Panc1 (cell line): ENCODE data around the gene TBX5. TPM values are rescaled to one million over a fixed set of nuclear protein-coding genes. Genes with fewer than 3 reads are reported as not detected.

Experiments
- ATAC-seq: fragments of 200-7000 bp; cut with Tn5 transposase; 2 replicates; pipeline ENCODE4 v1.9.1; 2020; ENCODE audit warnings: mild to moderate bottlenecking, moderate library complexity
- BruUV-seq: library from RNA; stranded (reverse); fragments of 400-500 nt; replicated peaks from 2 replicates; lab custom pipeline; 2021; lab: Mats Ljungman, UMichigan
- CTCF ChIA-PET: fragments of 300-600 bp; sonication (Branson Sonifier 250); formaldehyde crosslinking; loops from one replicate; lab custom pipeline; 2022; ENCODE audit warnings: antibody characterized with exemption; lab: Charles Lee
- POLR2A ChIA-PET: fragments of 300-600 bp; sonication (Branson Sonifier 250); formaldehyde crosslinking; loops from one replicate; lab custom pipeline; 2022; ENCODE audit warnings: antibody characterized with exemption; lab: Charles Lee
- DNase-seq: peaks from one replicate; pipeline ENCODE4 v3.0.0-alpha.2; 2010; ENCODE audit warnings: low read depth, low spot score
- H3K27ac ChIP-seq: 2 replicates; pipeline ENCODE4 v1.5.1; 2011; ENCODE audit warnings: mild to moderate bottlenecking, low read length, inconsistent platforms
- H3K27me3 ChIP-seq: fragments of 200-500 bp; sonication (Bioruptor generic); 2 replicates; pipeline ENCODE4 v1.6.0; 2014; ENCODE audit warnings: low read length, inconsistent platforms; ENCODE audit not compliant: control insufficient read depth, insufficient read depth
- H3K36me3 ChIP-seq: fragments of 200-500 bp; sonication (Bioruptor generic); 2 replicates; pipeline ENCODE4 v1.5.1; 2014; ENCODE audit warnings: inconsistent platforms, mild to moderate bottlenecking, low read length, moderate library complexity; ENCODE audit not compliant: control insufficient read depth, insufficient read depth
- H3K4me1 ChIP-seq: 2 replicates; pipeline ENCODE4 v1.5.1; 2011; ENCODE audit warnings: inconsistent platforms, mild to moderate bottlenecking, low read length, moderate library complexity; ENCODE audit not compliant: control insufficient read depth, insufficient read depth
- H3K4me3 ChIP-seq, 2 experiments: 2 replicates each; pipeline ENCODE4 v1.5.1; 2011 to 2012; ENCODE audit warnings: low read depth in 2 of 2, low read length in 2 of 2, mild to moderate bottlenecking in 2 of 2, inconsistent platforms in 1 of 2, moderate library complexity in 1 of 2
- H3K9me3 ChIP-seq: fragments of 200-500 bp; sonication (Bioruptor generic); 2 replicates; pipeline ENCODE4 v1.5.1; 2014; ENCODE audit warnings: low read depth, mild to moderate bottlenecking, inconsistent platforms, low read length, moderate library complexity; ENCODE audit not compliant: control insufficient read depth, insufficient read depth
- POLR2AphosphoS5 ChIP-seq: IDR thresholded peaks from 2 replicates; pipeline ENCODE4 v1.6.1; 2012; ENCODE audit warnings: mild to moderate bottlenecking, low read depth, low read length, moderate library complexity
- SIN3A ChIP-seq: IDR thresholded peaks from 2 replicates; pipeline ENCODE4 v1.6.1; 2012; ENCODE audit warnings: low read depth, mild to moderate bottlenecking, low read length, moderate library complexity, borderline replicate concordance; ENCODE audit not compliant: insufficient read depth
- TCF7L2 ChIP-seq: IDR thresholded peaks from 2 replicates; pipeline ENCODE4 v1.6.1; 2011; ENCODE audit warnings: mild to moderate bottlenecking, low read depth, low read length, inconsistent platforms
- in situ Hi-C: cut with HindIII; loops from 2 replicates; pipeline ENCODE4 v1.10.0; 2016; ENCODE audit warnings: low sequenced_read_pairs, low pct_unique_long_range_greater_than_20kb
- intact Hi-C: fragments of 100-400 bp; cut with micrococcal nuclease; formaldehyde crosslinking; loops from one replicate; pipeline ENCODE4 v1.10.0; 2022; ENCODE audit not compliant: unreplicated experiment
- total RNA-seq: library from RNA; stranded (reverse); gene quantifications from one replicate; pipeline ENCODE4 v1.2.1, GENCODE V29; 2021; ENCODE audit not compliant: unreplicated experiment
- TF ChIP-seq, protein P1 (sequence below): fragments of 450-650 bp; IDR thresholded peaks from 2 replicates; pipeline ENCODE4 v1.5.1; 2017; ENCODE audit warnings: mild to moderate bottlenecking
- TF ChIP-seq, protein P2 (sequence below), 2 experiments: IDR thresholded peaks; 2 replicates each; pipeline ENCODE4 v1.6.1; 2011 to 2012; ENCODE audit warnings: low read depth in 2 of 2, control low read depth in 1 of 2, low read length in 1 of 2, mild to moderate bottlenecking in 1 of 2, moderate library complexity in 1 of 2; ENCODE audit not compliant: insufficient read depth in 1 of 2

The TBX5 gene
- total RNA-seq, 1 experiment from 2014 or later: not detected

DNA sequence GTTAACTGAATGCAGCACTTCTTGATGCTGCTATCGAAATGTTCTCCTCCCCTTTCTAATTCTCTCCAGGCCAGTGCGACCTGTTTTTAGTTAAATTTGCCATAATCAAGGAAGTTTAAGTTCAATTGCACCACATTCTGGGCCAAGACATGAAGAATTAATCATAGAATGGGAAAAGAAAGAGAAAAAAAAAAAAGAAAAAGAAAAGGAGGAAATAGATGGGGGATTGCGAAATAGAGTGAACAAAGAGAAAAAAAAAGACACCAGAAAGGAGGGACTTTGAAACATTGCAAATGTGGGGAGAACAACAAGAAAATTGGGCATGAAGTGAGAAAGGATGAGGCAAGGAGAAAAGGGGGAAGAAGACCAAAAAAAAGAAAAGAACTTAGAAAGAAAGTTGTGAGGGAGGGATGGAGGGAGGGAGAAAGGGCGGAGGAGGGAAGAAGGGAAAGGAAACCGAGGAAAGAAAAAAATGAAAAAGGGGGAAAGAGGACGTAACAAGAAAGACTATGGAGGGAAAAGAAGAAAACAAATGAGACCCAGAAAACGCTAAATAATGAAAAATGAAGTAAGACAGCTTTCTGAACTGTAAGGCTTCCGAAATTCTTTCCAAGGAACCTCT is 32.8 kb upstream of the TBX5 start:
- DNase-seq (no peak), ATAC-seq (no peak)
- TF ChIP-seq, protein P1, sequence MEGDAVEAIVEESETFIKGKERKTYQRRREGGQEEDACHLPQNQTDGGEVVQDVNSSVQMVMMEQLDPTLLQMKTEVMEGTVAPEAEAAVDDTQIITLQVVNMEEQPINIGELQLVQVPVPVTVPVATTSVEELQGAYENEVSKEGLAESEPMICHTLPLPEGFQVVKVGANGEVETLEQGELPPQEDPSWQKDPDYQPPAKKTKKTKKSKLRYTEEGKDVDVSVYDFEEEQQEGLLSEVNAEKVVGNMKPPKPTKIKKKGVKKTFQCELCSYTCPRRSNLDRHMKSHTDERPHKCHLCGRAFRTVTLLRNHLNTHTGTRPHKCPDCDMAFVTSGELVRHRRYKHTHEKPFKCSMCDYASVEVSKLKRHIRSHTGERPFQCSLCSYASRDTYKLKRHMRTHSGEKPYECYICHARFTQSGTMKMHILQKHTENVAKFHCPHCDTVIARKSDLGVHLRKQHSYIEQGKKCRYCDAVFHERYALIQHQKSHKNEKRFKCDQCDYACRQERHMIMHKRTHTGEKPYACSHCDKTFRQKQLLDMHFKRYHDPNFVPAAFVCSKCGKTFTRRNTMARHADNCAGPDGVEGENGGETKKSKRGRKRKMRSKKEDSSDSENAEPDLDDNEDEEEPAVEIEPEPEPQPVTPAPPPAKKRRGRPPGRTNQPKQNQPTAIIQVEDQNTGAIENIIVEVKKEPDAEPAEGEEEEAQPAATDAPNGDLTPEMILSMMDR: no peak
- TF ChIP-seq POLR2AphosphoS5 (no peak), SIN3A (no peak), TCF7L2 (no peak)
- TF ChIP-seq, protein P2, sequence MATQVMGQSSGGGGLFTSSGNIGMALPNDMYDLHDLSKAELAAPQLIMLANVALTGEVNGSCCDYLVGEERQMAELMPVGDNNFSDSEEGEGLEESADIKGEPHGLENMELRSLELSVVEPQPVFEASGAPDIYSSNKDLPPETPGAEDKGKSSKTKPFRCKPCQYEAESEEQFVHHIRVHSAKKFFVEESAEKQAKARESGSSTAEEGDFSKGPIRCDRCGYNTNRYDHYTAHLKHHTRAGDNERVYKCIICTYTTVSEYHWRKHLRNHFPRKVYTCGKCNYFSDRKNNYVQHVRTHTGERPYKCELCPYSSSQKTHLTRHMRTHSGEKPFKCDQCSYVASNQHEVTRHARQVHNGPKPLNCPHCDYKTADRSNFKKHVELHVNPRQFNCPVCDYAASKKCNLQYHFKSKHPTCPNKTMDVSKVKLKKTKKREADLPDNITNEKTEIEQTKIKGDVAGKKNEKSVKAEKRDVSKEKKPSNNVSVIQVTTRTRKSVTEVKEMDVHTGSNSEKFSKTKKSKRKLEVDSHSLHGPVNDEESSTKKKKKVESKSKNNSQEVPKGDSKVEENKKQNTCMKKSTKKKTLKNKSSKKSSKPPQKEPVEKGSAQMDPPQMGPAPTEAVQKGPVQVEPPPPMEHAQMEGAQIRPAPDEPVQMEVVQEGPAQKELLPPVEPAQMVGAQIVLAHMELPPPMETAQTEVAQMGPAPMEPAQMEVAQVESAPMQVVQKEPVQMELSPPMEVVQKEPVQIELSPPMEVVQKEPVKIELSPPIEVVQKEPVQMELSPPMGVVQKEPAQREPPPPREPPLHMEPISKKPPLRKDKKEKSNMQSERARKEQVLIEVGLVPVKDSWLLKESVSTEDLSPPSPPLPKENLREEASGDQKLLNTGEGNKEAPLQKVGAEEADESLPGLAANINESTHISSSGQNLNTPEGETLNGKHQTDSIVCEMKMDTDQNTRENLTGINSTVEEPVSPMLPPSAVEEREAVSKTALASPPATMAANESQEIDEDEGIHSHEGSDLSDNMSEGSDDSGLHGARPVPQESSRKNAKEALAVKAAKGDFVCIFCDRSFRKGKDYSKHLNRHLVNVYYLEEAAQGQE (IDR thresholded peaks at IDR 0.05; ENCODE audit: insufficient read depth in 1 of 2, low read depth in 2 of 2, low read length in 1 of 2): no peak
- ChIA-PET CTCF (no interaction called here), POLR2A (interaction anchor here (0.7 kb wide), 1 partner anchor 930 kb away, joined by 3 read pairs; no protein-coding TSS in a partner anchor)
- no peak overlapping the region for H3K4me3 ChIP-seq
- in situ Hi-C loops (no loop called here), intact Hi-C loops (no loop called here)
- no peaks in the 10 kb centered on the region for H3K36me3 ChIP-seq
- H3K9me3 ChIP-seq: no peaks in the 10 kb centered on the region
- peaks cover 4% of the 10 kb centered on the region; the same call in 1 of the 2 replicates for H3K27me3 ChIP-seq
- no peaks in the 10 kb centered on the region for H3K4me1 ChIP-seq
- H3K27ac ChIP-seq: no peak overlapping the region
- BruUV-seq: no TSS peak

DNA sequence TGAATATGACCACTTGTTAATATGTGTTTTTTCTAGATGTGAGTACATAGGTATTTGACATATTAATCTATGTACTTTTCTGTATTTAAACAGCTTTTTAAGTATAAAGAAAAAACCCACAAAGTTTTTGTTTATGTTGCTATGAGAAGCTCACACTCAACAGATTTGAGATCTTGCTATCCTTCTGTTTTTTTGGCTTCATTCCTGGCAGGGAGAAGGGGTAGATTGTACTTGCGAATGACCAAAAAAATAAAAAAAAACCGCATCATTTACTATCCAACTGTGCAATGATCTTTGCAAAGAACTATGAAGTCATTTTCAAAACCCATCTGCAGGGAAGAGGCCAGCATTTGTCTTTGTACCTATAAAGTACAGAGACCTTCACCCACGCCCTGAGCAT is 28.4 kb upstream of the TBX5 start:
- Histone ChIP-seq H3K36me3 (no peaks in the 10 kb centered on the region), H3K4me1 (no peaks in the 10 kb centered on the region), H3K27me3 (peaks cover 2% of the 10 kb centered on the region; the same call in 1 of the 2 replicates), H3K9me3 (no peaks in the 10 kb centered on the region), H3K4me3 (no peak overlapping the region), H3K27ac (no peak overlapping the region)
- BruUV-seq: no TSS peak
- CTCF ChIA-PET: no interaction called here
- TF ChIP-seq TCF7L2 (no peak), POLR2AphosphoS5 (no peak), SIN3A (no peak)
- TF ChIP-seq, protein P2 (IDR thresholded peaks at IDR 0.05; ENCODE audit: insufficient read depth in 1 of 2, low read depth in 2 of 2, low read length in 1 of 2): no peak
- TF ChIP-seq, protein P1: no peak
- in situ Hi-C loops (no loop called here), intact Hi-C loops (no loop called here)
- POLR2A ChIA-PET: no interaction called here
- DNase-seq (no peak), ATAC-seq (no peak)
